ENCODE data around the gene BICRAL. TPM values are rescaled to one million over a fixed set of nuclear protein-coding genes. Genes with fewer than 3 reads are reported as not detected.

The BICRAL gene
- total and polyA plus RNA-seq, 4 donors, result 1.7 to 6.8 (median 3.9) TPM

DNA sequence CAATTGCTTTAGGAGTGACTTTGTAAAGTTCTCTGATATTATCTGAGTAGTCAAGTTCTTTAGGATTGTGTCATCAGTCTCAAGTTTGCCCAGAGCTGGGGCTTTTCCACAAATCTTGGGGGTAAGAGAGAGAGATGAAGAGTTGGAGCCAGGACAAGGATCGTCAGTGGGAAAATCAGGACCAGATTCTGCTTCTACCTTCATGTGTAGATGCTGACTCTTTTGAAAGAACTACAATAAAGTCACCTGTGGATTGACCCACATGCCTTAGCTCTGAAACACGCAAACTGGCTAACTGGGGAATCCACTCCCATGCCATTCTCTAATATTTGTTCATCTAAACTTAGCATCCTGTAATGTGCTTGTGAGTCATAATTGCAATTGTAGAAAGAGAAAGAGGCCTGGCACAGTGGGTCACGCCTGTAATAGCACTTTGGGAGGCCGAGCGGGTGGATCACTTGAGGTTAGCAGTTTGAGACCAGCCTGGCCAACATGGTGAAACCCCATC lies 15.6 kb upstream of the BICRAL start:
- Histone ChIP-seq H3K4me1 (ENCODE audit: control insufficient read depth in 4 of 4, insufficient read depth in 4 of 4, low read length in 3 of 4) (peaks cover 0 to 4% (median 4%) of the 10 kb centered on the region in 4 donors), H3K36me3 (ENCODE audit: control insufficient read depth in 4 of 4, insufficient read depth in 3 of 4, low read depth in 1 of 4, low read length in 3 of 4) (no peaks in the 10 kb centered on the region), H3K9me3 (ENCODE audit: control insufficient read depth in 4 of 4, low read length in 3 of 4) (no peaks in the 10 kb centered on the region), H3K9ac (ENCODE audit: low read depth in 1 of 2, low read length in 2 of 2) (no peak overlapping the region), H3K27me3 (ENCODE audit: control insufficient read depth in 4 of 4, insufficient read depth in 4 of 4, low read length in 3 of 4) (no peaks in the 10 kb centered on the region), H3K4me3 (ENCODE audit: low read depth in 1 of 3, low read length in 3 of 3) (no peak overlapping the region), H3K27ac (ENCODE audit: low read depth in 1 of 2, low read length in 2 of 2) (no peak overlapping the region)
- 92% methylated on average over 5 of the region's 5 CpGs for WGBS
- no peak for DNase-seq (ENCODE audit: low spot score)
- TF ChIP-seq, protein P1, sequence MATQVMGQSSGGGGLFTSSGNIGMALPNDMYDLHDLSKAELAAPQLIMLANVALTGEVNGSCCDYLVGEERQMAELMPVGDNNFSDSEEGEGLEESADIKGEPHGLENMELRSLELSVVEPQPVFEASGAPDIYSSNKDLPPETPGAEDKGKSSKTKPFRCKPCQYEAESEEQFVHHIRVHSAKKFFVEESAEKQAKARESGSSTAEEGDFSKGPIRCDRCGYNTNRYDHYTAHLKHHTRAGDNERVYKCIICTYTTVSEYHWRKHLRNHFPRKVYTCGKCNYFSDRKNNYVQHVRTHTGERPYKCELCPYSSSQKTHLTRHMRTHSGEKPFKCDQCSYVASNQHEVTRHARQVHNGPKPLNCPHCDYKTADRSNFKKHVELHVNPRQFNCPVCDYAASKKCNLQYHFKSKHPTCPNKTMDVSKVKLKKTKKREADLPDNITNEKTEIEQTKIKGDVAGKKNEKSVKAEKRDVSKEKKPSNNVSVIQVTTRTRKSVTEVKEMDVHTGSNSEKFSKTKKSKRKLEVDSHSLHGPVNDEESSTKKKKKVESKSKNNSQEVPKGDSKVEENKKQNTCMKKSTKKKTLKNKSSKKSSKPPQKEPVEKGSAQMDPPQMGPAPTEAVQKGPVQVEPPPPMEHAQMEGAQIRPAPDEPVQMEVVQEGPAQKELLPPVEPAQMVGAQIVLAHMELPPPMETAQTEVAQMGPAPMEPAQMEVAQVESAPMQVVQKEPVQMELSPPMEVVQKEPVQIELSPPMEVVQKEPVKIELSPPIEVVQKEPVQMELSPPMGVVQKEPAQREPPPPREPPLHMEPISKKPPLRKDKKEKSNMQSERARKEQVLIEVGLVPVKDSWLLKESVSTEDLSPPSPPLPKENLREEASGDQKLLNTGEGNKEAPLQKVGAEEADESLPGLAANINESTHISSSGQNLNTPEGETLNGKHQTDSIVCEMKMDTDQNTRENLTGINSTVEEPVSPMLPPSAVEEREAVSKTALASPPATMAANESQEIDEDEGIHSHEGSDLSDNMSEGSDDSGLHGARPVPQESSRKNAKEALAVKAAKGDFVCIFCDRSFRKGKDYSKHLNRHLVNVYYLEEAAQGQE (IDR thresholded peaks at IDR 0.05), result no peak
- TF ChIP-seq HNF4G (IDR thresholded peaks at IDR 0.05), result no peak
- no peak for TF ChIP-seq TAF1 (conservative IDR thresholded peaks at IDR 0.05)
- TF ChIP-seq SP1 (IDR thresholded peaks at IDR 0.05), result no peak
- TF ChIP-seq, protein P2, sequence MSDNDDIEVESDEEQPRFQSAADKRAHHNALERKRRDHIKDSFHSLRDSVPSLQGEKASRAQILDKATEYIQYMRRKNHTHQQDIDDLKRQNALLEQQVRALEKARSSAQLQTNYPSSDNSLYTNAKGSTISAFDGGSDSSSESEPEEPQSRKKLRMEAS (IDR thresholded peaks at IDR 0.05), result no peak
- TF ChIP-seq RXRA (IDR thresholded peaks at IDR 0.05), result no peak
- TF ChIP-seq YY1 (IDR thresholded peaks at IDR 0.05), result no peak
- TF ChIP-seq RAD21 (IDR thresholded peaks at IDR 0.05), result no peak
- TF ChIP-seq, protein P3, sequence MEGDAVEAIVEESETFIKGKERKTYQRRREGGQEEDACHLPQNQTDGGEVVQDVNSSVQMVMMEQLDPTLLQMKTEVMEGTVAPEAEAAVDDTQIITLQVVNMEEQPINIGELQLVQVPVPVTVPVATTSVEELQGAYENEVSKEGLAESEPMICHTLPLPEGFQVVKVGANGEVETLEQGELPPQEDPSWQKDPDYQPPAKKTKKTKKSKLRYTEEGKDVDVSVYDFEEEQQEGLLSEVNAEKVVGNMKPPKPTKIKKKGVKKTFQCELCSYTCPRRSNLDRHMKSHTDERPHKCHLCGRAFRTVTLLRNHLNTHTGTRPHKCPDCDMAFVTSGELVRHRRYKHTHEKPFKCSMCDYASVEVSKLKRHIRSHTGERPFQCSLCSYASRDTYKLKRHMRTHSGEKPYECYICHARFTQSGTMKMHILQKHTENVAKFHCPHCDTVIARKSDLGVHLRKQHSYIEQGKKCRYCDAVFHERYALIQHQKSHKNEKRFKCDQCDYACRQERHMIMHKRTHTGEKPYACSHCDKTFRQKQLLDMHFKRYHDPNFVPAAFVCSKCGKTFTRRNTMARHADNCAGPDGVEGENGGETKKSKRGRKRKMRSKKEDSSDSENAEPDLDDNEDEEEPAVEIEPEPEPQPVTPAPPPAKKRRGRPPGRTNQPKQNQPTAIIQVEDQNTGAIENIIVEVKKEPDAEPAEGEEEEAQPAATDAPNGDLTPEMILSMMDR (IDR thresholded peaks at IDR 0.05; ENCODE audit: low read depth, low read length, missing input control), result no peak
- no peak for TF ChIP-seq NR2F2 (IDR thresholded peaks at IDR 0.05)

DNA sequence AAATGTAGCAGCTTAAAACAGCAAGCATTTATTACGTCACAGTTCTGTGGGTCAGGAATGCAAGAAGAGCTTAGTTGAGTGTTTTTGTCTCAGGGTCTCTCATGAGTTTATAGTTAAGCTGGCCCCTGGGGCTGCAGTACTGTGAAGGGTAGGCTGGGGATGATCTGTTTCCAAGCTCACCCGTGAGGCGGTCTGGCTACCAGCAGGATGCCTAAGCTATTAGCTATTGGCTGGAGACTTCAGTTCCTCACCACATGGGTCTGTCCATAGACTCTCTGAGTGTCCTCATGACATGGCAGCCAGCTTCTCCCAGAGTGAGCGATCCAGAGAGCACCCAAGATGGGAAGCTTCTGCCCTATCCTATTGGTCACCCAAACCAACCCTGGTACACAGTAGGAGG lies 12.8 kb upstream of the BICRAL start:
- Histone ChIP-seq H3K9me3 (ENCODE audit: control insufficient read depth in 4 of 4, low read length in 3 of 4) (no peaks in the 10 kb centered on the region), H3K36me3 (ENCODE audit: control insufficient read depth in 4 of 4, insufficient read depth in 3 of 4, low read depth in 1 of 4, low read length in 3 of 4) (no peaks in the 10 kb centered on the region), H3K27ac (ENCODE audit: low read depth in 1 of 2, low read length in 2 of 2) (no peak overlapping the region), H3K9ac (ENCODE audit: low read depth in 1 of 2, low read length in 2 of 2) (no peak overlapping the region), H3K27me3 (ENCODE audit: control insufficient read depth in 4 of 4, insufficient read depth in 4 of 4, low read length in 3 of 4) (no peaks in the 10 kb centered on the region), H3K4me3 (ENCODE audit: low read depth in 1 of 3, low read length in 3 of 3) (no peak overlapping the region), H3K4me1 (ENCODE audit: control insufficient read depth in 4 of 4, insufficient read depth in 4 of 4, low read length in 3 of 4) (peaks cover 0 to 4% (median 4%) of the 10 kb centered on the region in 4 donors)
- no peak for TF ChIP-seq FOXA2 (IDR thresholded peaks at IDR 0.05)
- TF ChIP-seq YY1 (IDR thresholded peaks at IDR 0.05), result no peak
- TF ChIP-seq, protein P2 (IDR thresholded peaks at IDR 0.05), result no peak
- no peak for TF ChIP-seq SP1 (IDR thresholded peaks at IDR 0.05)
- no peak for TF ChIP-seq FOXA1 (IDR thresholded peaks at IDR 0.05)
- TF ChIP-seq HNF4G (IDR thresholded peaks at IDR 0.05), result no peak
- TF ChIP-seq JUND (IDR thresholded peaks at IDR 0.05), result no peak
- TF ChIP-seq NR2F2 (IDR thresholded peaks at IDR 0.05), result no peak
- TF ChIP-seq RXRA (IDR thresholded peaks at IDR 0.05), result no peak
- TF ChIP-seq, protein P4, sequence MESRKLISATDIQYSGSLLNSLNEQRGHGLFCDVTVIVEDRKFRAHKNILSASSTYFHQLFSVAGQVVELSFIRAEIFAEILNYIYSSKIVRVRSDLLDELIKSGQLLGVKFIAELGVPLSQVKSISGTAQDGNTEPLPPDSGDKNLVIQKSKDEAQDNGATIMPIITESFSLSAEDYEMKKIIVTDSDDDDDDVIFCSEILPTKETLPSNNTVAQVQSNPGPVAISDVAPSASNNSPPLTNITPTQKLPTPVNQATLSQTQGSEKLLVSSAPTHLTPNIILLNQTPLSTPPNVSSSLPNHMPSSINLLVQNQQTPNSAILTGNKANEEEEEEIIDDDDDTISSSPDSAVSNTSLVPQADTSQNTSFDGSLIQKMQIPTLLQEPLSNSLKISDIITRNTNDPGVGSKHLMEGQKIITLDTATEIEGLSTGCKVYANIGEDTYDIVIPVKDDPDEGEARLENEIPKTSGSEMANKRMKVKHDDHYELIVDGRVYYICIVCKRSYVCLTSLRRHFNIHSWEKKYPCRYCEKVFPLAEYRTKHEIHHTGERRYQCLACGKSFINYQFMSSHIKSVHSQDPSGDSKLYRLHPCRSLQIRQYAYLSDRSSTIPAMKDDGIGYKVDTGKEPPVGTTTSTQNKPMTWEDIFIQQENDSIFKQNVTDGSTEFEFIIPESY (IDR thresholded peaks at IDR 0.05), result no peak
- TF ChIP-seq TAF1 (conservative IDR thresholded peaks at IDR 0.05), result no peak
- TF ChIP-seq HNF4A (conservative IDR thresholded peaks at IDR 0.05), result no peak
- 98% methylated on average over 4 of the region's 4 CpGs for WGBS
- no peak for DNase-seq (ENCODE audit: low spot score)
